SK-N-SH (cell line): Measurements from ENCODE around the gene PCYOX1L.

Source experiments
- EZH2phosphoT487 ChIP-seq: fragments of 200-600 bp; sonication (generic); IDR thresholded peaks from 2 replicates; pipeline ENCODE4 v1.6.1; 2017; ENCODE audit warnings: low read depth, mixed run types, mild to moderate bottlenecking, antibody characterized with exemption, moderate library complexity, borderline replicate concordance
- FOXM1 ChIP-seq: IDR thresholded peaks from 2 replicates; pipeline ENCODE4 v1.4.0; 2012; ENCODE audit warnings: low read depth, mild to moderate bottlenecking
- POLR2AphosphoS5 ChIP-seq: IDR thresholded peaks from 2 replicates; pipeline ENCODE4 v1.6.1; 2012; ENCODE audit warnings: low read depth, low read length
- RXRA ChIP-seq: IDR thresholded peaks from 2 replicates; pipeline ENCODE4 v1.4.0; 2012; ENCODE audit warnings: low read depth, mild to moderate bottlenecking, borderline replicate concordance
- TAF1 ChIP-seq: IDR thresholded peaks from 2 replicates; pipeline ENCODE4 v1.6.1; 2012; ENCODE audit warnings: low read depth, mild to moderate bottlenecking, low read length, moderate library complexity, borderline replicate concordance
- TCF12 ChIP-seq: IDR thresholded peaks from 2 replicates; pipeline ENCODE4 v1.4.0; 2012
- TEAD4 ChIP-seq: IDR thresholded peaks from 2 replicates; pipeline ENCODE4 v1.4.0; 2012; ENCODE audit warnings: mild to moderate bottlenecking, borderline replicate concordance; ENCODE audit not compliant: insufficient read depth
- YY1 ChIP-seq: IDR thresholded peaks from 2 replicates; pipeline ENCODE4 v1.4.0; 2012; ENCODE audit warnings: low read depth, mild to moderate bottlenecking
- TF ChIP-seq, protein P1 (sequence below): fragments of 200-600 bp; sonication (generic); IDR thresholded peaks from 2 replicates; pipeline ENCODE4 v1.6.1; 2017; ENCODE audit warnings: antibody characterized with exemption, mild to moderate bottlenecking, moderate library complexity
- TF ChIP-seq, protein P2 (sequence below): IDR thresholded peaks from 2 replicates; pipeline ENCODE4 v1.4.0; 2012; ENCODE audit warnings: low read depth

DNA sequence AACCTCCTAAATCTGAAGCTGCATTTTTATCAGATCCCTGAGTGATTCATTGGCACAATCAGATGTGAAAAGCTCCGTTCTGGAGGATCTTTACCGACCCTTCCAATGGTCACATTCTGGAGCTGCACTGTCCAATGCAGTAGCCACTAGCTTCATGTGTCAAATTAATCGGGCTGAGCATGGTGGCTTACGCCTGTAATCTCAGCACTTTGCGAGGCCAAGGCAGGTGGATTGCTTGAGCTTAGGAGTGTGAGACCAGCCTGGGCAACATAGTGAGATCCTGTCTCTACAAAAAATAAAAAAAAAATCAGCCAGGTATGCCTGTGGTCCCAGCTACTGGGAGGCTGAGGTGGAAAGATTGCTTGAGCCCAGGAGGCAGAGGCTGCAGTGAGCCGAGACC lies 17.6 kb downstream of the PCYOX1L start:
- TF ChIP-seq TCF12, result no peak
- TF ChIP-seq, protein P1, sequence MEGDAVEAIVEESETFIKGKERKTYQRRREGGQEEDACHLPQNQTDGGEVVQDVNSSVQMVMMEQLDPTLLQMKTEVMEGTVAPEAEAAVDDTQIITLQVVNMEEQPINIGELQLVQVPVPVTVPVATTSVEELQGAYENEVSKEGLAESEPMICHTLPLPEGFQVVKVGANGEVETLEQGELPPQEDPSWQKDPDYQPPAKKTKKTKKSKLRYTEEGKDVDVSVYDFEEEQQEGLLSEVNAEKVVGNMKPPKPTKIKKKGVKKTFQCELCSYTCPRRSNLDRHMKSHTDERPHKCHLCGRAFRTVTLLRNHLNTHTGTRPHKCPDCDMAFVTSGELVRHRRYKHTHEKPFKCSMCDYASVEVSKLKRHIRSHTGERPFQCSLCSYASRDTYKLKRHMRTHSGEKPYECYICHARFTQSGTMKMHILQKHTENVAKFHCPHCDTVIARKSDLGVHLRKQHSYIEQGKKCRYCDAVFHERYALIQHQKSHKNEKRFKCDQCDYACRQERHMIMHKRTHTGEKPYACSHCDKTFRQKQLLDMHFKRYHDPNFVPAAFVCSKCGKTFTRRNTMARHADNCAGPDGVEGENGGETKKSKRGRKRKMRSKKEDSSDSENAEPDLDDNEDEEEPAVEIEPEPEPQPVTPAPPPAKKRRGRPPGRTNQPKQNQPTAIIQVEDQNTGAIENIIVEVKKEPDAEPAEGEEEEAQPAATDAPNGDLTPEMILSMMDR, result no peak
- no peak for TF ChIP-seq YY1
- TF ChIP-seq, protein P2, sequence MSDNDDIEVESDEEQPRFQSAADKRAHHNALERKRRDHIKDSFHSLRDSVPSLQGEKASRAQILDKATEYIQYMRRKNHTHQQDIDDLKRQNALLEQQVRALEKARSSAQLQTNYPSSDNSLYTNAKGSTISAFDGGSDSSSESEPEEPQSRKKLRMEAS, result no peak
- no peak for TF ChIP-seq TAF1
- no peak for TF ChIP-seq FOXM1
- TF ChIP-seq RXRA, result no peak
- TF ChIP-seq POLR2AphosphoS5, result no peak
- no peak for TF ChIP-seq EZH2phosphoT487
- no peak for TF ChIP-seq TEAD4
